Head of caudate nucleus (tissue), 42 donors: ENCODE measurements around the gene PDE3A.
"Not testable (repeated sequence)": the region's sequence is repeated elsewhere in the genome, so short reads cannot be mapped to it uniquely, and the experiment has no call there.

Source experiments
- DNase-seq, 42 donors: peaks; one replicate each; pipeline versions ENCODE4 v3.0.0 to v3.0.0-alpha.2; 2020 to 2021; ENCODE audit warnings: mixed read lengths in 7 of 42
- intact Hi-C: fragments of 100-400 bp; cut with DNase I; formaldehyde crosslinking; loops from one replicate; pipeline ENCODE4 v1.15.0; 2022

Gene PDE3A

GRCh38 chr12:20513189-20513588 lies 144.9 kb downstream of the PDE3A start:
- intact Hi-C loops: no loop called here
- DNase-seq: no peak

GRCh38 chr12:20514598-20514997 lies 146.3 kb downstream of the PDE3A start:
- intact Hi-C loops: no loop called here
- no peak for DNase-seq

GRCh38 chr12:20520532-20520931 lies 152.2 kb downstream of the PDE3A start:
- peak in 4 of 42 donors; percentile 2 to 19 (median 11) for DNase-seq
- intact Hi-C loops: no loop called here

- intact Hi-C loops: no loop called here
- no peak for DNase-seq
Measured at GRCh38 chr12:20523658-20524057, 155.3 kb downstream of the PDE3A start.

- intact Hi-C loops: no loop called here
- DNase-seq: no peak
Measured at GRCh38 chr12:20524113-20524512, 155.8 kb downstream of the PDE3A start.

- intact Hi-C loops: no loop called here
- DNase-seq: no peak
Measured at GRCh38 chr12:20525064-20525610, 156.8 kb downstream of the PDE3A start.

GRCh38 chr12:20527417-20528163 lies 159.3 kb downstream of the PDE3A start:
- intact Hi-C loops: no loop called here
- no peak for DNase-seq

- intact Hi-C loops: no loop called here
Measured at GRCh38 chr12:20528208-20528607, 159.9 kb downstream of the PDE3A start.

GRCh38 chr12:20546267-20546666 lies 177.9 kb downstream of the PDE3A start:
- intact Hi-C loops: no loop called here
- DNase-seq: no peak

More at GRCh38 chr12:20528208-20528607, 159.9 kb downstream of the PDE3A start:
- no peak for DNase-seq

GRCh38 chr12:20547816-20548575 lies 179.7 kb downstream of the PDE3A start:
- no peak for DNase-seq
- intact Hi-C loops: no loop called here

- intact Hi-C loops: no loop called here
- no peak for DNase-seq
Measured at GRCh38 chr12:20548611-20549010, 180.3 kb downstream of the PDE3A start.

- intact Hi-C loops: no loop called here
- peak in 26 of 42 donors; percentile 7 to 77 (median 42) for DNase-seq
Measured at GRCh38 chr12:20549108-20549719, 180.9 kb downstream of the PDE3A start.

- intact Hi-C loops, DNase-seq: not testable (repeated sequence)
Measured at GRCh38 chr12:20551742-20552442, 183.6 kb downstream of the PDE3A start.

GRCh38 chr12:20552586-20552985 lies 184.2 kb downstream of the PDE3A start:
- intact Hi-C loops, DNase-seq: not testable (repeated sequence)

GRCh38 chr12:20555015-20555414 lies 186.7 kb downstream of the PDE3A start:
- no peak for DNase-seq
- intact Hi-C loops: no loop called here

- intact Hi-C loops: no loop called here
- no peak for DNase-seq
Measured at GRCh38 chr12:20555771-20556170, 187.4 kb downstream of the PDE3A start.

- no peak for DNase-seq
Measured at GRCh38 chr12:20557096-20557495, 188.8 kb downstream of the PDE3A start.

GRCh38 chr12:20560935-20561334 lies 192.6 kb downstream of the PDE3A start:
- intact Hi-C loops: no loop called here
- no peak for DNase-seq

More at GRCh38 chr12:20557096-20557495, 188.8 kb downstream of the PDE3A start:
- intact Hi-C loops: no loop called here

- intact Hi-C loops: no loop called here
- no peak for DNase-seq
Measured at GRCh38 chr12:20561871-20562270, 193.5 kb downstream of the PDE3A start.
